Uterus (tissue), 4 donors: Measurements from ENCODE around the gene ADIPOQ. TPM values are rescaled to one million over a fixed set of nuclear protein-coding genes. Genes with fewer than 3 reads are reported as not detected.
"Not testable (repeated sequence)": the region's sequence is repeated elsewhere in the genome, so short reads cannot be mapped to it uniquely, and the experiment has no call there.

ENCODE experiments used
- DNase-seq, 2 donors: peaks; one replicate each; pipeline ENCODE4 v3.0.0-alpha.2; 2019 to 2020
- H3K27ac ChIP-seq, 2 donors: fragments of 200-600 bp; sonication (generic); 1 replicate in 1 of 2; 2 replicates in 1 of 2; pipeline ENCODE4 v1.5.1; 2016 to 2018
- H3K27me3 ChIP-seq, 2 donors: fragments of 200-600 bp; sonication (generic); one replicate each; pipeline ENCODE4 v1.5.1; 2018 to 2019; ENCODE audit warnings: control low read depth in 1 of 2
- H3K36me3 ChIP-seq, 2 donors: fragments of 200-600 bp; sonication (generic); one replicate each; pipeline ENCODE4 v1.5.1; 2019; ENCODE audit warnings: control low read depth in 1 of 2
- H3K4me1 ChIP-seq, 2 donors: fragments of 200-600 bp; sonication (generic); one replicate each; pipeline ENCODE4 v1.5.1; 2018 to 2019; ENCODE audit warnings: control low read depth in 1 of 2
- H3K4me3 ChIP-seq, 2 donors: fragments of 200-600 bp; sonication (generic); 1 replicate in 1 of 2; 2 replicates in 1 of 2; pipeline ENCODE4 v1.5.1; 2018 to 2019; ENCODE audit warnings: mild to moderate bottlenecking in 1 of 2
- H3K9me3 ChIP-seq, 2 donors: fragments of 200-600 bp; sonication (generic); one replicate each; pipeline ENCODE4 v1.5.1; 2019; ENCODE audit warnings: control low read depth in 1 of 2
- POLR2A ChIP-seq, 2 donors: fragments of 450-650 bp; IDR thresholded peaks; one replicate each; pipeline ENCODE4 v1.6.1; 2016; ENCODE audit warnings: antibody characterized with exemption in 2 of 2, mild to moderate bottlenecking in 1 of 2, moderate library complexity in 1 of 2
- intact Hi-C: fragments of 100-400 bp; cut with DNase I; formaldehyde crosslinking; loops from one replicate; pipeline ENCODE4 v1.15.1; 2023; ENCODE audit warnings: low total_unique reads
- total RNA-seq, 4 donors: library from RNA; depleted of rRNA in 3 of 4; stranded (reverse); fragments of >200 nt in 3 of 4; gene quantifications; one replicate each; pipeline versions ENCODE4 v1.1.0 to v1.2.4, GENCODE V29; 2014 to 2023
- TF ChIP-seq, protein P1 (sequence below), 4 experiments: fragments of 200-600 bp in 2 of 4; fragments of 450-650 bp in 2 of 4; sonication (generic) in 2 of 4; IDR thresholded peaks; one replicate each; pipeline ENCODE4 v1.5.1; 2016 to 2019; ENCODE audit warnings: antibody characterized with exemption in 4 of 4, mild to moderate bottlenecking in 2 of 4, moderate library complexity in 1 of 4
- donor health status: DM: yes; HTN: yes; CAD: no.

ADIPOQ gene
- total RNA-seq, result not detected

DNA sequence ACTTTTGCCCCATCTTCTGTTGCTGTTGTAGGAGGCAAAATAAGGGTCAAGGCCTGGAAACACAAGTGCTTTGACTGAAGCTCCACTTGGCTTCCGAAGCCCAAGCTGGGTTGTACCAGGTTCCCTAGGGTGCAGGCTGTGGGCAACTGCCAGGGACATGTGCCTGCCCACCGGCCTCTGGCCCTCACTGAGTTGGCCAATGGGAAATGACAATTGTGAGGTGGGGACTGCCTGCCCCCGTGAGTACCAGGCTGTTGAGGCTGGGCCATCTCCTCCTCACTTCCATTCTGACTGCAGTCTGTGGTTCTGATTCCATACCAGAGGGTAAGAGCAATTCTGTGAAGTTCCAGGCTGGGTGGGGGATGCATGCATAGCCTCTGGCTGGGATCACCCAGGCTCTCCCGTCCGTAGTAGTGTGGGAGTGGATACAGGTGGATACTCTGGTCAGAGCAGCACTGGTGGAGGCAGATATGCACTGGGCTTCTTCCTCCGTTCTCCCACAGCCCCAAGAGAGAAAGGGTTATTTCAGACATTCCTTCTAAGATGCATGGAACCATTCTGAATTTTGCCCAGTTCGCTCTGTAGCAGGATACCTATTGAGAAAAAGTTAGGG, at the start of gene ADIPOQ:
TSS of gene ADIPOQ (plus strand) at position 285 of the 613 bp plus-strand sequence. CDS start 10,349 bp downstream, outside the sequence.
- H3K27ac ChIP-seq, result no peak within 1 kb of the TSS
- intact Hi-C loops, result no loop called here
- TF ChIP-seq POLR2A (IDR thresholded peaks at IDR 0.05), result no peak
- TF ChIP-seq, protein P1, sequence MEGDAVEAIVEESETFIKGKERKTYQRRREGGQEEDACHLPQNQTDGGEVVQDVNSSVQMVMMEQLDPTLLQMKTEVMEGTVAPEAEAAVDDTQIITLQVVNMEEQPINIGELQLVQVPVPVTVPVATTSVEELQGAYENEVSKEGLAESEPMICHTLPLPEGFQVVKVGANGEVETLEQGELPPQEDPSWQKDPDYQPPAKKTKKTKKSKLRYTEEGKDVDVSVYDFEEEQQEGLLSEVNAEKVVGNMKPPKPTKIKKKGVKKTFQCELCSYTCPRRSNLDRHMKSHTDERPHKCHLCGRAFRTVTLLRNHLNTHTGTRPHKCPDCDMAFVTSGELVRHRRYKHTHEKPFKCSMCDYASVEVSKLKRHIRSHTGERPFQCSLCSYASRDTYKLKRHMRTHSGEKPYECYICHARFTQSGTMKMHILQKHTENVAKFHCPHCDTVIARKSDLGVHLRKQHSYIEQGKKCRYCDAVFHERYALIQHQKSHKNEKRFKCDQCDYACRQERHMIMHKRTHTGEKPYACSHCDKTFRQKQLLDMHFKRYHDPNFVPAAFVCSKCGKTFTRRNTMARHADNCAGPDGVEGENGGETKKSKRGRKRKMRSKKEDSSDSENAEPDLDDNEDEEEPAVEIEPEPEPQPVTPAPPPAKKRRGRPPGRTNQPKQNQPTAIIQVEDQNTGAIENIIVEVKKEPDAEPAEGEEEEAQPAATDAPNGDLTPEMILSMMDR (IDR thresholded peaks at IDR 0.05), result no peak
- no peak within 1 kb of the TSS for H3K4me3 ChIP-seq
- DNase-seq, result no peak
- no peaks in the 10 kb centered on the region for H3K4me1 ChIP-seq
- no peaks in the 10 kb centered on the region for H3K27me3 ChIP-seq
- no peaks in the 10 kb centered on the region for H3K9me3 ChIP-seq
- H3K36me3 ChIP-seq, result no peaks in the 10 kb centered on the region

DNA sequence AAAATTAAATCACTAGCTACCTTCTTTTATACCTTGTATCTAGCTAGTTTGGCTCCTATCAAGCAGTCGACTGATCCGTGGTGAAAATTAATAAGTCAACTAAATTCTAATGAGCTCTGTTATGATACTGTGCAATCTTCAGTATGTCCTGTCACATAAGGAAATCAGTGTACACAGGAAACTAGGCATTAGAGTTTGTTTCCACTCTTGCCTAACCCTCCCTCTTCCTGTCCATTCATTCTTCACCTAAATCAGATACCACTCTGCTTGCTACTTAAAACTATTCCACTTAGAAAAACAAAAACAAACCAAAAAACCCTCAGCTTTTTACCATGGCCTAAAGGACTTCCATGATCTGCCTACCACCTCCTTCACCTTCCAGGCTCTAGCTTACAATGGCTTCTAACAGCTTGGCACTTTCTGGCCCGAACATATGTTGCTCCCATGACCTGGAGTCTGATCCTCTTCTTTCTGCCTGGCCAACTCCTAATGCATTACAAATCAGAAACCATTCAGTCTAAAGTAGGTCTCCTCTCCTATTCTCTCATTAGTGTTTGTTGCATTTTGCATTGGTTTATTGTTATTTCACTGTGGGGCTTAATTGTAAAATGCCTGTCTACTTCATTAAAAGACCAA, 44.2 kb upstream of the ADIPOQ start:
- H3K27ac ChIP-seq, result no peak overlapping the region
- TF ChIP-seq, protein P1 (IDR thresholded peaks at IDR 0.05), result no peak
- TF ChIP-seq POLR2A (IDR thresholded peaks at IDR 0.05), result no peak
- no peaks in the 10 kb centered on the region for H3K27me3 ChIP-seq
- no peaks in the 10 kb centered on the region for H3K9me3 ChIP-seq
- no peaks in the 10 kb centered on the region for H3K4me1 ChIP-seq
- DNase-seq, result no peak
- intact Hi-C loops, result no loop called here
- no peaks in the 10 kb centered on the region for H3K36me3 ChIP-seq
- no peak overlapping the region for H3K4me3 ChIP-seq

DNA sequence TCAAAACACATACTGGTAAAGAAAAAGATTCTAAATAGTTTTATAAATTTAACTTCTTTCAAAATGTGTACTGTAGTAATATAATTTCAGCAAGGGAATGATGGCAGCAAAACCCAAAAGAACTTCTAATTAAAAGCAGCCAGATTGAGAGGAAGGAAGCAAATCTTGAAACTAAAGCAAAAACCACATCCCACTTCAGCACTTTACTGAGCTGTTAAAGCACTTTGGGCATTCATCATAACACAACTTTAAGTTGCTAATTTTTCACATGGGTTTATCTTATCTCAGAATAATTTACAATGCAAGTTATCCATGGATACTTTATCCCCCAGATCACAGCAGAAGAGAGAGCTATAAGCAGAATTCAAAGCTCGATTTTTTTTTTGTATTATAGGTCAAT, 42.2 kb upstream of the ADIPOQ start:
- H3K36me3 ChIP-seq, result no peaks in the 10 kb centered on the region
- intact Hi-C loops, result loop anchor here (10.0 kb wide), 1 partner anchor 865 kb away; the partner anchor contains the start of gene TRA2B
- H3K4me1 ChIP-seq, result no peaks in the 10 kb centered on the region

DNA sequence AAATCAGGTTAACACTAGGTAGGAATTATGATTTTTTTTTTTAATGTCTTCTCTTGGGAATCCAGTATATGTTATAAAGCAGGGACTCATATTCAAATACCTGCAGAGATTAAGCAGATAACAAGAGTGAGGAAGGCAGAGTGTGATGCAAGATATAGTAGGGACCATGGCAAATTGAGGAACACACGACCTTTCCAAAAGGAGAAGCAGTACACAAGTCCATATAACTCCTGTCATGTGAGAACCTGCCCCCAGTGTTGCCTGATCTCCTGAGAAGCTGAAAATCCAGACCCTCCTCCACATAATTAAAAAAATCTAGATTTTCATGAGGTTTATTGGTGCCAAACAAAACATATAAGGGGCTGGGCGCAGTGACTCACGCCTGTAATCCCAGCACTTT, 39.8 kb upstream of the ADIPOQ start:
- no peak for DNase-seq
- intact Hi-C loops, result loop anchor here (10.0 kb wide), 1 partner anchor 868 kb away; the partner anchor contains the start of gene TRA2B
- Histone ChIP-seq H3K36me3 (no peaks in the 10 kb centered on the region), H3K4me3 (no peak overlapping the region), H3K27me3 (no peaks in the 10 kb centered on the region), H3K27ac (no peak overlapping the region), H3K9me3 (no peaks in the 10 kb centered on the region), H3K4me1 (no peaks in the 10 kb centered on the region)
- TF ChIP-seq, protein P1 (IDR thresholded peaks at IDR 0.05), result no peak

More for the DNA sequence above, 42.2 kb upstream of the ADIPOQ start:
- Histone ChIP-seq H3K27me3 (no peaks in the 10 kb centered on the region), H3K27ac (no peak overlapping the region), H3K4me3 (no peak overlapping the region), H3K9me3 (no peaks in the 10 kb centered on the region)
- no peak for DNase-seq
- TF ChIP-seq, protein P1 (IDR thresholded peaks at IDR 0.05), result no peak
- no peak for TF ChIP-seq POLR2A (IDR thresholded peaks at IDR 0.05)

DNA sequence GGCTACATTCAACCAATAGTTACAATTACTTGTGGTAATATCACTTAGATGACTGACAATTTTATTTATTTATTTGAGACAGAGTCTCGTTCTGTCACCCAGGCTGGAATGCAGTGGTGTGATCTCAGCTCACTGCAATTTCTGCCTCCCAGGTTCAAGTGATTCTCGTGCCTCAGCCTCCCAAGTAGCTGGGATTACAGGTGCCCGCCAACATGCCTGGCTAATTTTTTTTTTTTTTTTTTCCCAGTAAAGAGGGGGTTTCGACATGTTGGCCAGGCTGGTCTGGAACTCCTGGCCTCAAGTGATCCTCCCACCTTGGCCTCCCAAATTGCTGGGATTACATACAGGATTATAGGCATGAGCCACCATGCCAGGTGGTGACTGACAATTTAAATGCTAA, 39.1 kb upstream of the ADIPOQ start:
- not testable (repeated sequence) for H3K4me3 ChIP-seq, H3K4me1 ChIP-seq, DNase-seq, H3K9me3 ChIP-seq, H3K27ac ChIP-seq, H3K36me3 ChIP-seq, H3K27me3 ChIP-seq
- intact Hi-C loops, result loop anchor here (10.0 kb wide), 1 partner anchor 869 kb away; the partner anchor contains the start of gene TRA2B
